Type B pancreatic cell (in vitro differentiated cells): Measurements from ENCODE around the gene C17orf67. TPM values are rescaled to one million over a fixed set of nuclear protein-coding genes. Genes with fewer than 3 reads are reported as not detected.

Experiments used
- DNase-seq: peaks from one replicate; pipeline ENCODE4 v3.0.0; 2021; ENCODE audit warnings: mixed read lengths; ENCODE audit not compliant: unreplicated experiment; ENCODE audit errors: extremely low spot score
- H3K27ac Mint-ChIP-seq: 2 replicates; pipeline ENCODE4 v1.8.0; 2021; ENCODE audit warnings: mild to moderate bottlenecking, mixed read lengths
- H3K27me3 Mint-ChIP-seq: 2 replicates; pipeline ENCODE4 v1.8.0; 2021; ENCODE audit warnings: mixed read lengths
- H3K36me3 Mint-ChIP-seq: 2 replicates; pipeline ENCODE4 v1.8.0; 2021; ENCODE audit warnings: mixed read lengths
- H3K4me1 Mint-ChIP-seq: one replicate; pipeline ENCODE4 v1.8.0; 2021; ENCODE audit warnings: mixed read lengths; ENCODE audit not compliant: unreplicated experiment
- H3K4me3 Mint-ChIP-seq: 2 replicates; pipeline ENCODE4 v1.8.0; 2021; ENCODE audit warnings: mild to moderate bottlenecking, mixed read lengths
- H3K9me3 Mint-ChIP-seq: 2 replicates; pipeline ENCODE4 v1.8.0; 2021; ENCODE audit warnings: mixed read lengths
- CTCF ChIP-seq: fragments of 200-600 bp; sonication (generic); conservative IDR thresholded peaks from 2 replicates; pipeline ENCODE4 v1.5.0; 2021; ENCODE audit warnings: antibody characterized with exemption, mild to moderate bottlenecking
- total RNA-seq: library from RNA; stranded (reverse); gene quantifications from 2 replicates; pipeline ENCODE4 v1.2.1, GENCODE V29; 2021; ENCODE audit warnings: low replicate concordance

C17orf67 gene
- total RNA-seq, 1 donor from 2014 or later, result 4.1 TPM

GRCh38 chr17:56845934-56846333, 12.2 kb upstream of the C17orf67 start:
- Mint-ChIP-seq H3K9me3 (no peaks in the 10 kb centered on the region), H3K27me3 (no peaks in the 10 kb centered on the region), H3K4me3 (no peak overlapping the region), H3K36me3 (peaks cover 12% of the 10 kb centered on the region), H3K4me1 (no peaks in the 10 kb centered on the region), H3K27ac (no peak overlapping the region)
- no peak for DNase-seq
- TF ChIP-seq CTCF, result no peak

GRCh38 chr17:56842577-56842976, 8.9 kb upstream of the C17orf67 start:
- no peak overlapping the region for H3K4me3 Mint-ChIP-seq
- H3K4me1 Mint-ChIP-seq, result no peaks in the 10 kb centered on the region
- DNase-seq, result no peak
- no peaks in the 10 kb centered on the region for H3K9me3 Mint-ChIP-seq
- peaks cover 21% of the 10 kb centered on the region for H3K36me3 Mint-ChIP-seq
- no peak for TF ChIP-seq CTCF
- H3K27ac Mint-ChIP-seq, result no peak overlapping the region
- H3K27me3 Mint-ChIP-seq, result no peaks in the 10 kb centered on the region

DNA sequence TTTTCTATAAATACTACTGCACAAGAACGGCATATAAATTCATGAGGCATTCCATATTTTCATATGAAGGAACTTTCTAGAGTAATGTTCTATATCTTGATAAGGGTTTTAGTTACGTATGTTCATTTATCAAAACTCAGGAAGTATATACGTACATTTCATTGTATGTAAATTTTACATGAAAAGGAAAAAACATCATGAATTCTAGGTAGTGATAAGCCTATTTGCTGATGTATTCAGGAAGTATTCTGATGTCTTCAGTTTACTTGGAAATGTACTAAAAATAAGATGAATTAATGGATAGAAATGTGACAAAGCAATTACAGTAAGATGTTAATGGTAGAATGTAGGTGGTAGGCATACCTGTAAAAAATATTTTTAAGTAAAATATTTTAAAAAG, 5.0 kb upstream of the C17orf67 start:
- Mint-ChIP-seq H3K36me3 (peaks cover 16% of the 10 kb centered on the region), H3K4me1 (peaks cover 8% of the 10 kb centered on the region), H3K27me3 (no peaks in the 10 kb centered on the region), H3K27ac (no peak overlapping the region), H3K9me3 (no peaks in the 10 kb centered on the region), H3K4me3 (no peak overlapping the region)
- DNase-seq, result no peak
- no peak for TF ChIP-seq CTCF

DNA sequence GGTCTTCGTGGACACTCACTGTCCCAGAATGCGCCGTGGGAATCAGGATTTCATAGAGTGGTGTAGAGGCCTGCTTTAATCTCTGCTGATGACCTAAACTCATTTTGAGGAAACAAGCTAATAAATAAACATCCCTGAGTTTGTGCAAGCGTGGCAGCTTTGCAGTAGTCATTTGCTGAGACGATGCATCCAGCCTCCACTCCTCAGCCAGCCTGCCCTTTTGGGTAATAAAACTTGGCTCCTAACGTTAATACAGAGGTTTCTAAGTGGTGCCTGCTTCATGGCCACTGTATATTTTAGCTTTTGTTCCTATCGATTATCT, 1.5 kb upstream of the C17orf67 start:
- TF ChIP-seq CTCF, result no peak
- Mint-ChIP-seq H3K27me3 (peaks cover 4% of the 10 kb centered on the region), H3K4me1 (peaks cover 18% of the 10 kb centered on the region), H3K9me3 (no peaks in the 10 kb centered on the region), H3K27ac (peak overlapping the region; percentile 79), H3K4me3 (peak overlapping the region; percentile 91), H3K36me3 (peaks cover 32% of the 10 kb centered on the region)
- DNase-seq, result no peak

DNA sequence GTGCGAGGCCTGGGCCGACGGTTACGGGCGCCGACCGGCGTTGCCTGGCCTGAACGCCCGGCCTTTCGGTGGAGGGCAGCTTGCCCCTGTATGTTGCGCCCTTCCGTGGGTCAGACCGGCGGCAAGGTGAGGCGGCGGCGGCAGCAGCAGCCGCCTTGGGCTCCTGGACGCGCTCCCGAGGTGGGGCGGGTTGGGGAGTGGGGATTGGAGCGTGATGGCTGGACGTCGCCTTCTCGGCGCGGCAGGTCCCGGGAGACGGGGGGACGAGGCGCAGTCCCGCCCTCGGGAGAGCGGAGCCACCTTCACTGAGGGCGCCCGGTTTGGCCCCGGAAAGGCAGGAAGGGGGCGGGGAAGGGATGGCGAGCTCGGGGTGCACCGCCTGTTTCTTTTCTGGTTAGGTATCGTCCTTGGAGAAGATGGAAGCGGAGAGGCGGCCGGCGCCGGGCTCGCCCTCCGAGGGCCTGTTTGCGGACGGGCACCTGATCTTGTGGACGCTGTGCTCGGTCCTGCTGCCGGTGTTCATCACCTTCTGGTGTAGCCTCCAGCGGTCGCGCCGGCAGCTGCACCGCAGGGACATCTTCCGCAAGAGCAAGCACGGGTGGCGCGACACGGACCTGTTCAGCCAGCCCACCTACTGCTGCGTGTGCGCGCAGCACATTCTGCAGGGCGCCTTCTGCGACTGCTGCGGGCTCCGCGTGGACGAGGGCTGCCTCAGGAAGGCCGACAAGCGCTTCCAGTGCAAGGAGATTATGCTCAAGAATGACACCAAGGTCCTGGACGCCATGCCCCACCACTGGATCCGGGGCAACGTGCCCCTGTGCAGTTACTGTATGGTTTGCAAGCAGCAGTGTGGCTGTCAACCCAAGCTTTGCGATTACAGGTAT, 902 bp upstream of the C17orf67 start:
- DNase-seq, result no peak
- no peaks in the 10 kb centered on the region for H3K9me3 Mint-ChIP-seq
- peaks cover 18% of the 10 kb centered on the region for H3K4me1 Mint-ChIP-seq
- peak; percentile 42 for TF ChIP-seq CTCF
- H3K27me3 Mint-ChIP-seq, result peaks cover 4% of the 10 kb centered on the region
- peak overlapping the region; percentile 79 for H3K27ac Mint-ChIP-seq
- H3K4me3 Mint-ChIP-seq, result peak overlapping the region; percentile 91
- peaks cover 33% of the 10 kb centered on the region for H3K36me3 Mint-ChIP-seq
